Kidney tubule cell (primary cell): ENCODE data around the gene SSH2.
"Not testable (repeated sequence)": the region's sequence is repeated elsewhere in the genome, so short reads cannot be mapped to it uniquely, and the experiment has no call there.

ENCODE experiments used
- DNase-seq: peaks from one replicate; pipeline ENCODE4 v3.0.0-alpha.2; 2018; ENCODE audit warnings: low spot score

The SSH2 gene

GRCh38 chr17:29874931-29875596 lies 55.0 kb downstream of the SSH2 start:
- DNase-seq: no peak

GRCh38 chr17:29874358-29874757 lies 55.7 kb downstream of the SSH2 start:
- not testable (repeated sequence) for DNase-seq

- no peak for DNase-seq
Observed at GRCh38 chr17:29873476-29873875, 56.6 kb downstream of the SSH2 start.

- no peak for DNase-seq
Observed at GRCh38 chr17:29870836-29871465, 59.1 kb downstream of the SSH2 start.

- no peak for DNase-seq
Observed at GRCh38 chr17:29867643-29868181, 62.3 kb downstream of the SSH2 start.

GRCh38 chr17:29866746-29867404 lies 63.2 kb downstream of the SSH2 start:
- DNase-seq: no peak

- no peak for DNase-seq
Observed at GRCh38 chr17:29864615-29865014, 65.4 kb downstream of the SSH2 start.

GRCh38 chr17:29864123-29864522 lies 65.9 kb downstream of the SSH2 start:
- DNase-seq: not testable (repeated sequence)

- DNase-seq: no peak
Observed at GRCh38 chr17:29862951-29863350, 67.1 kb downstream of the SSH2 start.

GRCh38 chr17:29862127-29862526 lies 67.9 kb downstream of the SSH2 start:
- no peak for DNase-seq

- DNase-seq: not testable (repeated sequence)
Observed at GRCh38 chr17:29859445-29859844, 70.6 kb downstream of the SSH2 start.

GRCh38 chr17:29857823-29858222 lies 72.2 kb downstream of the SSH2 start:
- DNase-seq: no peak

GRCh38 chr17:29857105-29857504 lies 72.9 kb downstream of the SSH2 start:
- DNase-seq: not testable (repeated sequence)

GRCh38 chr17:29855686-29856085 lies 74.3 kb downstream of the SSH2 start:
- no peak for DNase-seq

- DNase-seq: peak; percentile 32
Observed at GRCh38 chr17:29848737-29849136, 81.3 kb downstream of the SSH2 start.

GRCh38 chr17:29847527-29848400 lies 82.3 kb downstream of the SSH2 start:
- DNase-seq: peak; percentile 68

- DNase-seq: no peak
Observed at GRCh38 chr17:29847118-29847517, 82.9 kb downstream of the SSH2 start.

GRCh38 chr17:29846298-29846697 lies 83.7 kb downstream of the SSH2 start:
- no peak for DNase-seq

- no peak for DNase-seq
Observed at GRCh38 chr17:29844339-29845048, 85.5 kb downstream of the SSH2 start.

GRCh38 chr17:29840884-29841283 lies 89.1 kb downstream of the SSH2 start:
- DNase-seq: peak; percentile 80

- no peak for DNase-seq
Observed at GRCh38 chr17:29839656-29840055, 90.4 kb downstream of the SSH2 start.
